T-helper 9 cell (primary cell): Measurements from ENCODE around the gene DPP10.

Source experiments
- DNase-seq: peaks from one replicate; pipeline ENCODE4 v3.0.0-alpha.2; 2020

Gene DPP10

DNA sequence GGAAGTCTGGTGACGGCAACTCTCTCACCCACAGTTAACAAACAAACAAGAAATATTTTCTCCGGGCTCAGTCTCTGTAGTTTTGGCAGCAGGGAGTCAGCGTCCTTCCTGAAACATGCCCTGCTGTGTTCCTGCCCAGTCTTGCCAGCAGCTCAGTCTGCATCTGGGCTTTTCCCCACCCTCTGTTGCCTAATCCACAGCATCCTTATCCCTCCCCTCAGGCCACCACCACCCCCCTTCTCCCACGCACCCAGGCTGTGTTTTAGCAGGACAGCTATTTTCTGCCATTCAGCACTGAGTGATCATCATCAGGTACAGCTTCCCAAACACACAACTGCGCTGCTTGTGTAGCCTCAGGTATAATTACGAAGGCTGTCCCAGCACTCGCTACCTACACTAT lies 168.2 kb downstream of the DPP10 start:
- DNase-seq = no peak

DNA sequence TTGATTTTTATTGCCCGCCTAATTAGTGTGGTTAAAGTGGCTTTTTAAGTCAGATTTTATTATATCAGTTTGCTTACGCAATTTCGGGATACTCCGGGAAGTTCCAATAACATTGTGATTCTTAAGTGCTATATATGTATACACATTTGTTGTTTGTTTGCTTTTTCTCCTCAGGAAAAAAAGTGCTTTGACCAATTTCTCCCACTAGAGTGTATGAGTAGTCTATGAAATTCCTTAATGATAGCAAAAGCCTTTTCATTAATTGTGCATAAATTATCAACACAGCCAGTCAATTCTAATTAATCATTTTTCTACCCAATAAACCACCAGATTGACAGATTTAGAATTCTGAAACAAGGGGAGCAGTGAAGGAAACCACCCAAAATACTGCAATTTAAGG lies 172.2 kb downstream of the DPP10 start:
- DNase-seq = no peak

DNA sequence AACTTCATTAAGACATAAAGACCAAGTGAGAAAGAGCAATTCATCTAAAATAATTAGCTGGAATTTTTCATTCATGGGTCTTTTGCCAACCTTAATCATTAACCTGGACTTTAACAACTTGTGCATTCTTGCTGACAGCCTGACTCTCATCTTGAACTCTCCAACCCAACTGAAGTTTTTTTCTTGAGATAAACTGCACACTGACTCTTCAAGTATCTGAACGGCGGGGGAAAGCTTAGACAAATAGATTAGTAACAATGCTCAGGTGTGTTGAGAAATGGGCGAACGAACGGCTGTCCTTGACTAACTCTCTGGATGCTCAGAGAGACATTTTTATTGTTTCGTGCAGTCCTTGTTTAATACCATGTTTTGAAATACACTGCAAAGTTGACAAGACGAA lies 186.0 kb downstream of the DPP10 start:
- no peak for DNase-seq

GRCh38 chr2:114631146-114631545 lies 188.7 kb downstream of the DPP10 start:
- DNase-seq = no peak

DNA sequence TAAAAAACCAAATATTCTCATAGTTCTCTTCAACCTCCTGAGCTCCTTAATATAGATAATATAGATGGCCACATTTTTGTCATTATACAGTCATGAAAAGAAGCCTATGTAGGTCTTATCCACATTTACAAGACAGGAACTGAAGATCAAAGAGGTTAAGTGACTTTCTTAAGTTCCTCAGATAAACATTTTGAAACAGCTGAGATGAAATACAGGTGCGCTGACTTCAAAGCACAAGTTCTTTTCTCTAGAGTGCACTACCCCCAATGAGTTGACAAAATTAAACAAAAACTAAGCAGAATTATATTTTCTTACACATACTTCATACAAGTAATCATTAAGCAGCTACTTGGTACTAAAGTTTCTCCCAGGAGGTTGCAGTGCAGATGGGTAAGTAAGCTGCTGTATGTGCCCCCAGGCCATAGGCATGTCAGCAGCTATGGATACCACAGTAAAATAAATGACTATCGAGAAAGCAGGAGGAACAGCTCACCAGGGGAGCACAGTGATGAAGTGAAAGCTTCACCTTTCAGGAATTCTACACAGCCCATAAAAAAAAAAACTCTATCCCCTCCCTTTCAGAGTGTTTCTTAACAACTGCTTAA lies 199.8 kb downstream of the DPP10 start:
- no peak for DNase-seq

DNA sequence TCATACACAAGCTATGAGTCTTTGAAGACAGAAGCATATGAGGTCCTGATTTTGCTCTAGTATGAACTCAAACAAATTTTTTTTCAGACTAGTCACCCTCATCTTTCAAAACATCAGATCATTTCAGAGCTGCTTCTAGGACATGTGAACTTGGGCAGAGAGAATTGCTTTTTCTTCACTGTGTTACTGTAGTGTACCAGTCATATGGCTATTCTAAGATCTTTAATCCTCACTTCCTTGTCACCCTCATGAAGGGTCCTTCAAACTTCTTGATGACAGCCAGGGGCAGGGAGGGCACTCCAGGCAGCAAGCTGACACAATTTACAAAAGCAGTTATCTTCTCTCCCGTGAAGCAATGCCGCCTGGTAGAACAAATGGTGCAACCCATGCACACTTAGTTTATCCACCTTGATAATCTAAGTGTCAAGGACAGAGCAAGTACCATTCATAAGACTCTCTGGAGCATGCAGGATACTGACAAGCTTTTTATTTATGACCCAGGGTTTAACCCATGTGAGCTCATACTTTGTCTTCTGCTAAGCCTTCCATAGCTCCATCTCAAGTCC lies 200.6 kb downstream of the DPP10 start:
- DNase-seq = no peak

DNA sequence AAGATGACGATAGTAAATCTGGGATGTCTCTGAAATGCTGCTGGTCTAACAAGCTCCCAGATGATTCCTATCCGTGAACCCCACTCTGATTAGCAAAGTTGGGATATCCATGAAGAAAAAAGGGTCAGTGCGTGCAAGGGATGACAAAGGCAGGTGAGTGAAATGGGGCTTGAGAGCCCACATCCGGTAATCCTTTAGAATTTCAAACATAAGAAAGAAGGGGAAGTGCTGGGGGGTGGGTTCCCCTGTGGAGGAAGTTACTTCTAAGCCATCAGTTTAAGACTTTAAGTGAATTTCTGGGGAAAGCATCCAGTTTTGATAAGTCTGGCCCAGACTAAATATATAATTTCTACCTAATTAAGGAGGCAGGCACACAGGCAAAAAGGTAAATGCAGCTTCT lies 209.5 kb downstream of the DPP10 start:
- no peak for DNase-seq

DNA sequence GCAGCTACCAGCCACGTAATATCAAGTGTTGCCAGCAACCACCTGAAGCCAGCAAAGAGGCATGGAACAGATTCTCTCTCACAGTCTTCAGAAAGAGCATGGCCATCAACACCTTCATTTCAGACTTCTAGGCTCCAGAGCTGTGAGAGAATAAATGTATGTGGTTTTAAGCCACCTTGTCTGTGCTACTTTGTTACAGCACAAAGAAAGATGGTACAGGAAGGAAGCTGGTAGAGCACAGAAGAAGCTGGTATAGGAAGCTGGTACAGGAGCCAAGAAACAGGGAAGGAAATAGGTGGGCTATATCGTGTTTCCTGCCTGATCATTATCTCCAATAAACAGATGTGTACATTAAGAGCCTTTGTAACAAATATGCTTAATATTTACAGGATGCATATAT lies 217.4 kb downstream of the DPP10 start:
- no peak for DNase-seq

GRCh38 chr2:114661971-114662939 lies 219.8 kb downstream of the DPP10 start:
- DNase-seq = no peak

DNA sequence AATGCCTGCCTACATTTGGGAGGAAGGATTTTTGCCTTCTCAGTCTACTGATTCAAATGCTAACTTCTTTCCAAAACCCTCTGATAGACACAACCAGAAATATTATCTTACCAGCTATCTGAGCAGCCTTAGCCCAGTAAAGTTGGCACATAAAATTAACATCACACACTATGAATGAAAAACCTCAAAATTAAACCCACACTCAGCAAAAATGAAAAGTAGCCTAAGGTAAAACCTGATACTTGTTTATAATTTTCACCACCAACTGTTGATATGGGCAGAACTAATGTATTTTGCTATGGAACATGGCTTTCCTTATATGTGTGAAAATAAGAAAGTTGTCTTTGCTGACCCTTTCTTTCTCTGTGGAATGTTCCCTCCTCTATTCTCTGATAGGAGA lies 226.0 kb downstream of the DPP10 start:
- DNase-seq = no peak

- DNase-seq = no peak
These were observed 240.8 kb downstream of the DPP10 start for GRCh38 chr2:114683251-114683650.

DNA sequence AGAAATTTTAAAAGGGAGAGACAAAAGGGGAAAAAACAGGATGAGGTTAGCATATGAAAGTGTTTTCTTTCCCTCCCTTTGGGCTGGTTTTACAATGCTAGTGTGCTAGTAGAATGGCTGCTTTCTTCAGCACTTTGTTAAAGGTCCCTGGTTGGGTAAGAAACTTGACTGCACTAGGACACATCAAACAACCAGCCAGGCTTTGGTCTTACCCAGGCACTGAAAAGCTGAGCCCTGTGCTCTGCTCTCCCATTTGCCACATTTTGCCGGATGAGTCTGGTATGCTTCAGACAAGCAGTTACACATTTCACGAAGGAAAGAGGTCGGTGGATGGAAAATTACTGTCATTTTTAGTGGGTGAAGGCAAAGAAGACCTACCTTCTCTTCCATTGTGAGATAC lies 242.0 kb downstream of the DPP10 start:
- no peak for DNase-seq

GRCh38 chr2:114685102-114685501 lies 242.7 kb downstream of the DPP10 start:
- no peak for DNase-seq

- DNase-seq = no peak
These were observed 245.8 kb downstream of the DPP10 start for GRCh38 chr2:114688241-114688640.

- DNase-seq = no peak
These were observed 256.1 kb downstream of the DPP10 start for GRCh38 chr2:114698520-114698919.

- no peak for DNase-seq
These were observed 257.0 kb downstream of the DPP10 start for GRCh38 chr2:114699423-114699944.

DNA sequence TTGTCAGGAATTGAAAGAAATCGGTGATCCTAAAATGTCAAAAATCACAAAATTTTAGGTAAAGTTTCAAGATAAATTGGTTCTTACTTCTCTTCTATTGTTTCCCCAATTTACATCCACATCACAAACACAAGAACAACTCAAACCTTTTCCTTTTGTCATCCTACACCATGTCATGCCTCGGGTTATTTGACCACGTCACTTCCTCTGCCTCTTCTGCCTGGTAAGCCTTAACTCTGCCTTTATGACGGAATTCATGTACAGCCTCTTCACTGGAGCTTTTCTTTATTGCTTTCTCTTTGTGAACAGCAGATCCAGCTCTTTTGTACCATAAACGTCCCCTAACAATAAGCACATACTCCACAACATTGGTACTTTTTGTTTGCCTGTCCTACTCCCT lies 258.0 kb downstream of the DPP10 start:
- DNase-seq = no peak

DNA sequence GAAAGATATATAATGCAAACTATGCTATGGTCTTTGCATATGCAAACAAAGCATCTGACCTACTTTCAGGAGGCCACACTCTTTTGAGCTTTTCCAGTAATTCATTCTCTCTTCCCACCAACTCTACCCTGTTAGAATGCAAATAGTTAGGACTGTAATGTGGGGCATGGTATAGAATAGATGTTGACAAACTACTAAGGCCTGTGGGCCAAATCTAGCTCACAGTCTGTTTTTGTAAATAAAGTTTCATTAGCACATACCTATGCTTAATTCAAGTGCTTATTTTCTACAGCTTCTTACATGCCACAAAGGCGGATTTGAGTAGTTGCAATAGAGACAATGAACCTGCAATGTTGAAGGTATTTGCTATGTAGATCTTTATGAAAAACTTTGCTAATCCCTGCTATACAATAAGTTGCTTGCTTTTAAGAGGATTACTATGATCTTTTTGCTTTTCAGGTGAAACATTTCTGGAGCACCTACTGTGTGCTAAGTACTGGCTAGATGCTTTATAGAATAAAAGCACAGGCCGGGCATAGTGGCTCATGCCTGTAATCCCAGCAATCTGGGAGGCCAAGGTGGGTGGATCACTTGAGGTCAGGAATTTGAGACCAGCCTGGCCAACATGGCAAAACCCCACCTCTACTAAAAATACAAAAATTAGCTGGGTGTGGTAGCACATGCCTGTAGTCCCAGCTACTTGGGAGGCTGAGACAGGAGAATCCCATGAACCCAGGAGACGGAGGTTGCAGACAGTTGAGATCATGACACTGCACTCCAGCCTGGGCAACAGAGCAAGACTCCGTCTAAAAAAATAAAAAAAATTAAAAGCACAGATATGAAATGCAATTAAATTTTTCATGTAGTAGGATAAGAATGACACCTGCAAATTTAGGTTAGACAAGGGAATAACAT lies 267.8 kb downstream of the DPP10 start:
- no peak for DNase-seq

DNA sequence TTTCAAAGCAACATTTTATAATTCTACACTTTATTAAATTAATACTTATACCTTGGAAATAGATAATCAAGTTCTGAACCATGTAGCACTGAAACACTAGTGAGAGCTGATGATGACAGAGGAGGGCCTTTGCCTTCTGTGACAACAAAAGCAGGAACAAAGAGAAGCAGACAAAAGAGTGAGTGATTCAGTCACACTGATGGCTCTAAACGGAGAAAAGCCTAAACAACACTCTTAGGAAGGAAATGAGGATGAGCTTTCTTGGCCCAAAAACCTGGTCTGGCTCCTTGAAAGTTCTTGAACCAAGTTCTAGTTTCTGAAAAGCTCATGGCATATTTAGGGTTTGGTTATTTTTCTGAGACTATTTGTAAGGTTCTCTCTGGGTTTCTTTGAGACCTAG lies 271.9 kb downstream of the DPP10 start:
- no peak for DNase-seq

DNA sequence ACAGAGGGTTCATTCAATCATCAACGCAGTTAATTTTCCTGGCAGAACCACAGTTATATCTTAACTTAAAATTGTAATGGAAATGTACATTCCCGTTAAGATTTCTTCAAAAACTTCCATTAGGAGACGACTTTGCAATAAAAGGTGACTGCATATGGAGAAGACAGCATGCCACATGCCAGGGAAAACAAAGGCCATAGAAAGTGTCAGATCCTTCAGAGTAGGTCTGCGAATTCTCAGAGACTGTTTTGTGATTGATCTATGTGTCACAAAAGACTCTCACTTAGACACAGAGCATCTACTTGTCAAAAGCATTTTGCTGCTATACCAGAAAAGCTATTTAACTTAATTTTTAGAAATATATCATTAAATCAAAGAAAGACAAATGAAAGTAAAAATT lies 274.6 kb downstream of the DPP10 start:
- no peak for DNase-seq

DNA sequence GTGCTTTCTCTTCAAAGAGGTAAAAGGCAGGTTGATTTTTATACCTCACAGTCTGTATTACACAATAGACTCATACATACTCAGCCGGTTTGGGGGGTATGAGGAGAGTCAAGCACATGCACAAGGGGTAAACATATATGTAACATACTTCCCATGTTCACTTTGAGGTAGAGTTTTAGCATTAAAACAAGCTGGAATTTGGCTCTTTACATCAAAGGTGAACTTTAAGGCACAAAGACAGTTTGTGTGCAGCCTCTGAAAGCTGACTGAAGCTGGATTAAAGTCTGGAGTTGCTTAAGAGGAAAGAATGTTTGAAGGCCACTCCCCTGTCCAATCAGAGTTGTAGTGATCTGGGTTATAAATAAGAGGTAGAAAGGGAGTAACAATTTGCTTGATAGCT lies 282.0 kb downstream of the DPP10 start:
- DNase-seq = no peak

- DNase-seq = no peak
These were observed 284.6 kb downstream of the DPP10 start for GRCh38 chr2:114727012-114727411.

DNA sequence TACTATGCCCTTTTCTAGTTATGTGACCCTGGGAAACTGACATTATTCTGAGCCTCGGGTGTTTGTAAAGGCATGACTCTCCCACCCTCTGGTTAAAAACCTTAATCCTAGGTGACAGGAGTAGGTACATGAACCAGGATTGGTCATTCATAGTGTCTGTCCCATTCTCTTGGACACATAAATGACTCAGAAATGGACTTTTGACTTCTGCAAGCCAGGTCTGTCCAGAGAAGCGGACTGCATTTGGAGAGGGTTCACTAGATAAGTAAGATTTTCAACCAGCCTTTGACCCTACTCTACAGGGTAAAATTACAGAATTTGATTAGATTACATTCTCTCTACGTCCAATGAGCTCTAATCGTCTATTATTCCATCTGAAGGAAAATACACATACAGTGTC lies 285.9 kb downstream of the DPP10 start:
- DNase-seq = no peak
